Measurements from ENCODE around the gene DPP6.
"Not testable (repeated sequence)": the region's sequence is repeated elsewhere in the genome, so short reads cannot be mapped to it uniquely, and the experiment has no call there.

- TF ChIP-seq POLR2A, CTCF, POLR2AphosphoS5 (IDR thresholded peaks at IDR 0.05): not testable (repeated sequence)
Measured at GRCh38 chr7:154092093-154092492, 39.9 kb downstream of the DPP6 start.
